Activated T-helper 1 cell treated with anti-CD3 and anti-CD28 coated beads, Interleukin-12 subunit alpha, Interleukin-12 subunit beta, Interleukin-2, Interleukin-4 antibody, amounts not matched to agents 30 ng/mL and 10 ng/mL and 1 ng/mL, durations not matched to agents 14 hours and 24 hours and 36 hours (primary cell): ENCODE results near the gene COX14. TPM values are rescaled to one million over a fixed set of nuclear protein-coding genes. Genes with fewer than 3 reads are reported as not detected.

Experiments used
- DNase-seq: peaks from one replicate; pipeline ENCODE4 v3.0.0; 2021; ENCODE audit warnings: low spot score
- H3K27ac Mint-ChIP-seq: one replicate; pipeline ENCODE4 v1.8.0; 2021; ENCODE audit warnings: mild to moderate bottlenecking, mixed read lengths
- H3K27me3 Mint-ChIP-seq: one replicate; pipeline ENCODE4 v1.8.0; 2022; ENCODE audit warnings: mild to moderate bottlenecking, moderate library complexity, mixed read lengths; ENCODE audit not compliant: insufficient read depth
- H3K36me3 Mint-ChIP-seq: one replicate; pipeline ENCODE4 v1.8.0; 2021; ENCODE audit warnings: low read depth, mixed read lengths
- H3K4me1 Mint-ChIP-seq: one replicate; pipeline ENCODE4 v1.8.0; 2021; ENCODE audit warnings: low read depth, mixed read lengths
- H3K4me3 Mint-ChIP-seq: one replicate; pipeline ENCODE4 v1.8.0; 2021; ENCODE audit warnings: mild to moderate bottlenecking, moderate library complexity, mixed read lengths
- H3K9me3 Mint-ChIP-seq: one replicate; pipeline ENCODE4 v1.8.0; 2021; ENCODE audit warnings: mixed read lengths
- intact Hi-C: fragments of 100-400 bp; cut with micrococcal nuclease; formaldehyde crosslinking; loops from one replicate; pipeline ENCODE4 v1.15.1; 2024
- total RNA-seq: library from RNA; stranded (reverse); gene quantifications from 2 replicates; pipeline ENCODE4 v1.2.3, GENCODE V29; 2022

The COX14 gene
- total RNA-seq, 1 donor from 2014 or later: 44.3 TPM

GRCh38 chr12:50157259-50157658 lies 45.2 kb downstream of the COX14 start:
- no peaks in the 10 kb centered on the region for H3K9me3 Mint-ChIP-seq

GRCh38 chr12:50160643-50161042 lies 48.6 kb downstream of the COX14 start:
- H3K4me1 Mint-ChIP-seq: peaks cover 28% of the 10 kb centered on the region
- DNase-seq: no peak
- H3K27ac Mint-ChIP-seq: no peak overlapping the region
- H3K36me3 Mint-ChIP-seq: peaks cover 4% of the 10 kb centered on the region
- H3K4me3 Mint-ChIP-seq: no peak overlapping the region
- H3K9me3 Mint-ChIP-seq: no peaks in the 10 kb centered on the region
- H3K27me3 Mint-ChIP-seq: no peaks in the 10 kb centered on the region
- intact Hi-C loops: no loop called here

More at GRCh38 chr12:50157259-50157658, 45.2 kb downstream of the COX14 start:
- no peaks in the 10 kb centered on the region for H3K27me3 Mint-ChIP-seq
- intact Hi-C loops: no loop called here
- no peak for DNase-seq
- H3K27ac Mint-ChIP-seq: no peak overlapping the region
- H3K4me3 Mint-ChIP-seq: no peak overlapping the region
- H3K36me3 Mint-ChIP-seq: peaks cover 4% of the 10 kb centered on the region
- H3K4me1 Mint-ChIP-seq: peaks cover 12% of the 10 kb centered on the region

GRCh38 chr12:50162230-50162629 lies 50.2 kb downstream of the COX14 start:
- Mint-ChIP-seq H3K27me3 (no peaks in the 10 kb centered on the region), H3K36me3 (peaks cover 10% of the 10 kb centered on the region), H3K9me3 (no peaks in the 10 kb centered on the region), H3K27ac (no peak overlapping the region), H3K4me1 (peaks cover 40% of the 10 kb centered on the region), H3K4me3 (no peak overlapping the region)
- no peak for DNase-seq
- intact Hi-C loops: no loop called here

- Mint-ChIP-seq H3K4me3 (peak overlapping the region; percentile 99), H3K27ac (no peak overlapping the region), H3K9me3 (no peaks in the 10 kb centered on the region), H3K36me3 (peaks cover 6% of the 10 kb centered on the region), H3K4me1 (peaks cover 39% of the 10 kb centered on the region), H3K27me3 (no peaks in the 10 kb centered on the region)
- no peak for DNase-seq
- intact Hi-C loops: loop anchor here (5.0 kb wide), 1 partner anchor 1007 kb away; the partner anchor contains the start of gene TFCP2
These were observed 52.9 kb downstream of the COX14 start for GRCh38 chr12:50164963-50165362.

- peaks cover 38% of the 10 kb centered on the region for H3K4me1 Mint-ChIP-seq
- DNase-seq: peak; percentile 53
- H3K9me3 Mint-ChIP-seq: no peaks in the 10 kb centered on the region
- H3K36me3 Mint-ChIP-seq: peaks cover 6% of the 10 kb centered on the region
- H3K4me3 Mint-ChIP-seq: peak overlapping the region; percentile 99
- H3K27ac Mint-ChIP-seq: peak overlapping the region; percentile 95
- intact Hi-C loops: loop anchor here (1.0 to 5.0 kb wide), 8 partner anchors 21 to 1006 kb away; partner anchors contain the start of genes COX14, LARP4, RACGAP1 and SMARCD1
- no peaks in the 10 kb centered on the region for H3K27me3 Mint-ChIP-seq
These were observed 54.7 kb downstream of the COX14 start for GRCh38 chr12:50166799-50167048.

- H3K36me3 Mint-ChIP-seq: peaks cover 6% of the 10 kb centered on the region
- H3K4me3 Mint-ChIP-seq: peak within 1 kb of the TSS; percentile 99
- no peaks in the 10 kb centered on the region for H3K9me3 Mint-ChIP-seq
- peaks cover 38% of the 10 kb centered on the region for H3K4me1 Mint-ChIP-seq
- intact Hi-C loops: loop anchor here (1.0 to 5.0 kb wide), 8 partner anchors 20 to 1005 kb away; partner anchors contain the start of genes COX14, LARP4, RACGAP1 and SMARCD1
- H3K27me3 Mint-ChIP-seq: no peaks in the 10 kb centered on the region
- DNase-seq: peak; percentile 98
- peak within 1 kb of the TSS; percentile 95 for H3K27ac Mint-ChIP-seq
These were observed 55.2 kb downstream of the COX14 start, which contains the start of gene CERS5 for GRCh38 chr12:50167049-50167828. CERS5 (minus strand) TSS chr12:50167369; CDS start chr12:50167297, 72 bp downstream.

Other genes with a start within 250 kb of the COX14 start
- gene FAIM2, start 208.3 kb upstream of the COX14 start, total RNA-seq: 0.49 and 0.64 TPM in 2 replicates
- not detected in 2 replicates for gene AQP2, start 161.5 kb upstream of the COX14 start, total RNA-seq
- not detected in 2 replicates for gene AQP5, start 150.4 kb upstream of the COX14 start, total RNA-seq
- gene AQP6, start 139.3 kb upstream of the COX14 start, total RNA-seq: not detected in 2 replicates
- 68.1 and 71.2 TPM in 2 replicates for gene RACGAP1, start 86.7 kb upstream of the COX14 start, total RNA-seq
- gene ASIC1, start 54.6 kb upstream of the COX14 start, total RNA-seq: 10.2 and 11.2 TPM in 2 replicates
- 74.6 and 75.3 TPM in 2 replicates for gene SMARCD1, start 26.9 kb upstream of the COX14 start, total RNA-seq
- gene GPD1, start 8.2 kb upstream of the COX14 start, total RNA-seq: 0.29 and 0.88 TPM in 2 replicates
- gene CERS5, start 55.1 kb downstream of the COX14 start, total RNA-seq: 64.2 and 67.9 TPM in 2 replicates
- gene LIMA1, start 171.3 kb downstream of the COX14 start, total RNA-seq: 64.0 and 68.4 TPM in 2 replicates